HTERT RPE-1 (cell line): ENCODE results near the gene TCN2.
"Not testable (repeated sequence)": the region's sequence is repeated elsewhere in the genome, so short reads cannot be mapped to it uniquely, and the experiment has no call there.

ENCODE experiments used
- in situ Hi-C: fragments of 300-500 bp; cut with MboI; formaldehyde crosslinking; loops from 4 replicates; pipeline ENCODE4 v1.14.3; 2020; ENCODE audit warnings: low sequenced_read_pairs

Gene TCN2

DNA sequence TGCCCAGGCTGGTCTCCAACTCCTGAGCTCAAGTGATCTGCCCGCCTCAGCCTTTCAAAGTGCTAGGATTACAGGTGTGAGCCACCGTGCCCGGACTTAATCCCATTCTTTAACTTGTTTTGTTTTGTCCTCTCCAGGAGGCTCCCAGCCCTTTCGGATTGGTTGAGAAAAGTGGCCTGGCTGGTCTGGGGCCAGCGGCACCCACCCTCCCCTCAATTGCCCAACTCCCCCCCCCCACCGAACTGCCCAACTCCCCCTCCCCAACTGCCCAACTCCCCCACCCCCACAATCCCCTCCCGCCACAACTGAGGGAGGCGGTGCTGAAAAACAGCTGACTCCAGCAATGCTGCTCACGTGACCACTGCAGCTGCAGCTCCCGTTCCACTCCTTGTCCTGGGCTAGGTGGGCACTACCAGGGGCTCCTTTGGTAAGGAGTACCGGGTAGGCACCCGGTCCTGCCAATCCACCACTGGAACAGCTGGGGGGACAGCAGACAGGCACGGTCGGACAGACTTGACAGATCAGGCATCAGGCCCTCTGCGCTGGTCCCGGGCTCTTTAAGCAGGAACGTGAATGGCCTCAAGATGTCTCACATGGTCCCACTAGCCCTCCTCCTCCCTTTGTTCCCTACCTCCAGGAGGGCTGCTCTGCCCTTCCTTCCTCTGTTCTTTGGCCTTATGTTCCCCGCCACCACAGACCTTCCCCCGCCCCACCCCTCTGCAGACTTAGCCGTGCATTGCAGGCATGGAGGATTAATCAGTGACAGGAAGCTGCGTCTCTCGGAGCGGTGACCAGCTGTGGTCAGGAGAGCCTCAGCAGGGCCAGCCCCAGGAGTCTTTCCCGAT lies at the start of gene TCN2:
Gene TCN2 (plus strand): TSS at position 720 of the 845 bp plus-strand sequence. CDS start 158 bp downstream, outside the sequence.
- in situ Hi-C loops, result no loop called here

DNA sequence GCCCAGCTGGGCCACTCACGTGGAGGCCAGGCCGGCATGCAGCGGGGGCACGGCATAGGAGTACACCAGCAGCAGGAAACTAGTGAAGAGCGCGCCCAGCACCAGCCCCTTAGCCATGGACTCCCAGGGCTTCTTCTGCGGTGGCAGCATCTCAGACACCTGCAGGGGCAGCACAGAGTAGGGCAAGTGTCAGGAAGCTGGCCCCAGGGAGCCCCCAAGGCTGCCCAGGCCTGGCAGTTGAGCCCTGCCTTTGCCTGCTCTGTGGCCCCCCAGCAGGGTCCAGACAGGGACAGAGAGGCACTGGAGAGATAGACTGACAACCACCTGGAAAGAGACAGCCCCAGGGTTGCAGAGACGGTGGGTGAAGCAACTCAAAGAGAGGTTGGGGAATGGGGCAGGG lies 49.7 kb upstream of the TCN2 start:
- in situ Hi-C loops, result no loop called here

- in situ Hi-C loops, result no loop called here
Observed at GRCh38 chr22:30559889-30560288, 47.1 kb upstream of the TCN2 start.

DNA sequence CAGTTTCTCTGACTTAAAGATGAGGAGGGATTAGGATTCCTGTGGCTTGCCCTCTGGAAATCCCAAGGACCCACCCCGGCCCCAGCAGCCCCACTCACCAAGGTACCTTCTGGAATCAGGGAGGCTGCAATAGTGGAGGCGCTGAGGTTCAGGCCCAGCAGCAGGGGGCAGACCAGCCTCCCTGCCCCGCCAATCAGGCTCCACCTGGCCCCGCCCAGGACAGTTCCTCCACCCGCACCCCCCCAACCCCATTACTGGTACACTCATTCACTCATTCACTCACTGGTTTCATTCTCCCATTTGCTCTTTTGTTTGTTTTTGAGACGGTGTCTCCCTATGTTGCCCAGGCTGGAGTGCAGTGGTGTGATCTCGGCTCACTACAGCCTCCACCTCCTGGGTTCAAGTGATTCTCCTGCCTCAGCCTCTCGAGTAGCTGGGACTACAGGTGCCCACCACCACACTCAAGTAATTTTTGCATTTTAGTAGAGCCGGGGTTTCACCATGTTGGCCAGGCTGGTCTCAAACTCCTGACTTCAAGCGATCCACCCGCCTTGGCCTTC lies 46.3 kb upstream of the TCN2 start:
- in situ Hi-C loops, result not testable (repeated sequence)

DNA sequence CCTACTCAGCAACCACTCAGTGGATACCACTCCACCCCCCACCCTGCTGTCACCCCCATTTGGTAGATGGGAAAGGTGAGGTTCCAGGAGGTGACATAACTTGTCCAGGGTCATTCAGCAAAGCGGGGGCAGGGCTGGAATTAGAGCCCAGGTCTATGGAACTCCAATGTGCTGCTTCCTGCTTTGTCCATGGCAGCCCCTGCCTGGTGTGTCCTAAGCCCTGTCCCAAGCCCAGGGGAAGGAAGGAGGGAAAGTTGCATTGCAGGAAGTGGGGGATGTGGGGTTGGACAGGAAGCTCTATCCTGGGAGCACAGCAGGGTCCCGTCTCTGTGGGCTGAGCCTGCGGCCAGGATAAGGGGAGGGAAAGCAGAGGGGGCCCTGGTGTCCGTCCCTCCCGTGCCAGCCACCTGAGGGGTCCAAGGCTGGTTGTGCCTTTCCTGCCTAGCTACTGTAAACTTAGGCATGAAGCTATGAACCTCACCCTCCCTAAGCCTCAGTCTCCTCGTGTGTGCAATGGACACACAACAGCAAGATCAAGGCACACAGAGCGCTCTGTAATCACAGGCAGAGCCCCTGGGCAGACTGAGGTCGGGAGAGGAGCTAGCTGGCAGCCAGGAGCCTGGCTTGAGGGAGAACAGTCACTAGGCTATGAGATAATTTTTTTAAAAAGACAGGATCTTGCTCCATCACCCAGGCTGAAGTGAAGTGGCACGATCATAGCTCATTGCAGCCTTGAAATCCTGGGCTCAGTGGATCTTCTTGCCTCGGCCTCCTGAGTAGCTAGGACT lies 45.4 kb upstream of the TCN2 start:
- in situ Hi-C loops, result no loop called here

GRCh38 chr22:30562366-30562765 lies 44.6 kb upstream of the TCN2 start:
- in situ Hi-C loops, result no loop called here

- in situ Hi-C loops, result no loop called here
Observed at GRCh38 chr22:30564045-30564760, 42.8 kb upstream of the TCN2 start.

GRCh38 chr22:30564761-30565119 lies 42.2 kb upstream of the TCN2 start:
- in situ Hi-C loops, result no loop called here

DNA sequence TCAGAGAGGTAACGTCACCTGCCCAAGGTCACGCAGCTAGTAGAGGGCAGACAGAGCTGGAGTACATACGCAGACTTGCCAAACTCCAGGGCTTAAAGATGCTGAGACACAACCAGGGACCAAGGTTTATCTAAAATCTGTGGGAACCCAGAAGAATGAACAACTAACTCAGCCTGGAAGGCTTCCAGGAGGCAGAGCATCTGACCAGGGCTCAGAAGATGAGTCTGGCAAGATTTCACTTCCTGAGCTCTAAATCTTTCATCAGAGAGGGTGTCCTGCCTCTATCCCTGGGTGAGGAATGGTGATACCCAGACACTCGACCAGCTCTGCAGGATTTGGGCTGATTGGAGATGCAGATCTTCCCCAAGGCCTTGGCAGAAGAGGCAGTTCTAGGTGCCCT lies 41.6 kb upstream of the TCN2 start:
- in situ Hi-C loops, result no loop called here

DNA sequence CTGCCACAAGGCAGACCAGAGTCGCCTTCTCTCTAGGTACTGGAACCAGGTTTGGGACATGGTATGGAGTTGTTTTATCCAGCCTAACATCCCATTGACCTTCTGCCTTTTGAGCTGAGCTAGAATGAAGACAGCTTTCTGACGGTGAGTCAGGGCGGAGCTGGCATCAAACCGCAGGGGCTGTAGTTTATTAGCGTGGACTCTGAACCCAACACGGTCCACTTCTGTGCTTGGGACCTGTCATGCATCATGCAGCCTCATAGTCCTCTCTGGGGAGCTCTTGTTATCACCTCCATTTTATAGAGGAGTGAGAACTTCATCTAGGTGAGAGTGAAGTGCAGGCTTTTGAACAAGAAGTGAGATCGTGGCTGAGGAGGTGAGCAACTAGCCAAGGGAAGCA lies 40.8 kb upstream of the TCN2 start:
- in situ Hi-C loops, result no loop called here

DNA sequence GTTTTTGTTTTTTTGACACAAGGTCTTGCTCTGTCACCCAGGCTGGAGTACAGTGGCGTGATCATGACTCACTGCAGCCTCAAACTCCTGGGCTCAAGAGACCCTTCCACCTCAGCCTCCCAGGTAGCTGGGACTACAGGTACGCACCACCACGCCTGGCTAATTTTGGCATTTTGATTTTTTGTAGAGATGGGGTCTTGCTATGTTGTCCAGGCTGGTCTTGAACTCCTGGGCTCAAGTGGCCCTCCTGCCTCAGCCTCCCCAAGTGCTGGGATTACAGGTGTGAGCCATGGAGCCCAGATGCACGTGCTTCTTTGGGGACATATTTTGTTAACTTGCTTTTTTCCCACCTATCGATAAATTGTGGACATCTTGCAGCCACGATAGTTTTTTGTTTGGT lies 39.7 kb upstream of the TCN2 start:
- in situ Hi-C loops, result not testable (repeated sequence)

GRCh38 chr22:30568137-30568805 lies 38.7 kb upstream of the TCN2 start:
- in situ Hi-C loops, result no loop called here

GRCh38 chr22:30569674-30570202 lies 37.2 kb upstream of the TCN2 start:
- in situ Hi-C loops, result no loop called here

DNA sequence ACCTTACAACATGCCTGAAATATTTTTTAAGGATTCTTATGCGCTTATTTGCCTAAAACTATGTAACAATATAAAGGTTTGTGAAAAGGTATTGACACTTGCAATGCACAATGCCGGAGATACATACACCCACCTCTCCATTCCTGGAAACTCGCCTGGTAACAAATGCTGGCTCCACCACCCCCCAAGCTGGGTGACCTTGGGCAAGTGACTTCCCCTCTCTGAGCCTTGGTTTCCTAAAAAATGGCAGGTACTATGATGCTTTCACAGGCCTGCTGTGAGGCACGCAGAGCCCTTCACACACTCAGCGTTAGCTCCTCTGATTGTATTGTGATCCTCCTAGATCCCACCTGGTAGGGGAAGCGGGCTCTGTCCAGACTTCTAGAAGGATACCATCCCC lies 34.8 kb upstream of the TCN2 start:
- in situ Hi-C loops, result no loop called here

GRCh38 chr22:30572840-30573593 lies 34.0 kb upstream of the TCN2 start:
- in situ Hi-C loops, result no loop called here

- in situ Hi-C loops, result no loop called here
Observed at GRCh38 chr22:30573594-30574094, 33.3 kb upstream of the TCN2 start.

GRCh38 chr22:30574095-30574981 lies 32.6 kb upstream of the TCN2 start, which contains the start of gene GAL3ST1:
GAL3ST1 (minus strand) TSS chr22:30574665; CDS start chr22:30557392, 17,273 bp downstream.
- in situ Hi-C loops, result no loop called here

DNA sequence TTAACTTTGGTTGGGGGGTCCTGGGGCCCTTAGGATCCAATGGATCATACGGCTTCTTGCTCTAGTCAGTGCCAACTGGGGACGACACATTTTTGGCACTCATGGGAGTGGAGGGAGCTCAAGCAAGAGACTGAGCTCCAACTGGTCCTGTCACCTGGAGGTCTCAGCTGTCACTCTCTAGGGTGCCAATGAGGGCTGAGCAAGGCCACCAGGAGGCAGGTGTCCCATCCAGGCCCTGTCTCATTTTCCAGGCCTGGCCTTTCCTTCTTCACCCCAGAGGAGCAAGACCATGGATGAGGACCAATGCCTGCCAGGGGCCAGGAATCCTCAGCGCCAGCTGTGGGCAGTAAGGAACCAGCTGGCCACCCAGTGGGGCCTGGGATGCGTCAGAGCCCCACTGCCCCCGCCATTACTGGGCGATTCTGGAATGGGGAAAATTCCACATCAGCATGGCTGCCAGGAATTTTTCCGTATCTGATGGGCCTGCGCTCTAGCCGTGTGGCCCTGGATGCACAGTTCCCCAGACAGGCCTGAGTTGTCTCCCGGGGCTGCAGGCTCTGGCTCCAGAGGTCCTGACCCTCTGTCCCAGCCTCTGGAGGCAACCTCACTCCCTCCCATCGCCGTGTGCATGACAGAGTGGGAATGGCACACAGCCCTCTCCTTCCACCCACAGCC lies 31.8 kb upstream of the TCN2 start:
- in situ Hi-C loops, result no loop called here
